WTC11 (cell line): ENCODE measurements around the gene C3orf18. TPM values are rescaled to one million over a fixed set of nuclear protein-coding genes. Genes with fewer than 3 reads are reported as not detected.

ENCODE experiments used
- ATAC-seq: fragments of 200-7000 bp; cut with Tn5 transposase; 2 replicates; pipeline ENCODE4 v1.10.0; 2021; ENCODE audit warnings: mild to moderate bottlenecking, moderate library complexity
- CTCF ChIA-PET: fragments of 300-600 bp; sonication (Branson Sonifier 250); formaldehyde crosslinking; loops from one replicate; lab custom pipeline; 2021; ENCODE audit warnings: antibody characterized with exemption; lab: Charles Lee
- POLR2A ChIA-PET: fragments of 350-600 bp; sonication (Branson Sonifier 250); formaldehyde crosslinking; loops from one replicate; lab custom pipeline; 2021; ENCODE audit warnings: antibody characterized with exemption; lab: Charles Lee
- DNase-seq: peaks from one replicate; pipeline ENCODE4 v3.0.0; 2021; ENCODE audit warnings: low spot score
- H3K27ac Mint-ChIP-seq: 2 replicates; pipeline ENCODE4 v1.8.0; 2021; ENCODE audit warnings: mixed read lengths
- H3K27me3 Mint-ChIP-seq: 2 replicates; pipeline ENCODE4 v1.8.0; 2021; ENCODE audit warnings: low read depth, mild to moderate bottlenecking, moderate library complexity, mixed read lengths
- H3K36me3 Mint-ChIP-seq: 2 replicates; pipeline ENCODE4 v1.8.0; 2021; ENCODE audit warnings: mixed read lengths
- H3K4me1 Mint-ChIP-seq: 2 replicates; pipeline ENCODE4 v1.8.0; 2022; ENCODE audit warnings: mixed read lengths
- H3K4me3 Mint-ChIP-seq: 2 replicates; pipeline ENCODE4 v1.8.0; 2021; ENCODE audit warnings: mild to moderate bottlenecking, moderate library complexity, mixed read lengths
- H3K9me3 Mint-ChIP-seq: 2 replicates; pipeline ENCODE4 v1.8.0; 2021; ENCODE audit warnings: mixed read lengths
- ATF2 ChIP-seq: sonication (generic); formaldehyde crosslinking; IDR thresholded peaks from 2 replicates; pipeline ENCODE4 v1.8.1; 2022; ENCODE audit warnings: low read depth, missing genetic modification reagents, borderline replicate concordance
- JUN ChIP-seq: sonication (generic); formaldehyde crosslinking; IDR thresholded peaks from 2 replicates; pipeline ENCODE4 v1.8.0; 2023; ENCODE audit warnings: mild to moderate bottlenecking, missing genetic modification reagents
- MXD4 ChIP-seq: fragments of 250-450 bp; sonication (Bioruptor Pico); IDR thresholded peaks from 2 replicates; pipeline ENCODE4 v1.8.0; 2021; ENCODE audit warnings: mild to moderate bottlenecking, moderate library complexity, borderline replicate concordance
- NFE2L1 ChIP-seq: sonication (generic); formaldehyde crosslinking; IDR thresholded peaks from 2 replicates; pipeline ENCODE4 v1.8.1; 2023; ENCODE audit warnings: missing genetic modification reagents
- NR3C1 ChIP-seq: sonication (generic); formaldehyde crosslinking; conservative IDR thresholded peaks from 2 replicates; pipeline ENCODE4 v1.8.1; 2023; ENCODE audit warnings: low read depth, mild to moderate bottlenecking, missing genetic modification reagents
- SP1 ChIP-seq: sonication (generic); formaldehyde crosslinking; conservative IDR thresholded peaks from 2 replicates; pipeline ENCODE4 v1.8.1; 2022; ENCODE audit warnings: missing genetic modification reagents
- ZNF121 ChIP-seq: sonication (generic); formaldehyde crosslinking; IDR thresholded peaks from 2 replicates; pipeline ENCODE4 v1.8.0; 2023; ENCODE audit warnings: missing genetic modification reagents
- ZNF138 ChIP-seq: sonication (generic); formaldehyde crosslinking; conservative IDR thresholded peaks from 2 replicates; pipeline ENCODE4 v1.8.1; 2022; ENCODE audit warnings: mild to moderate bottlenecking, moderate library complexity, missing genetic modification reagents
- ZNF671 ChIP-seq: fragments of 250-450 bp; sonication (Bioruptor Pico); IDR thresholded peaks from 2 replicates; pipeline ENCODE4 v1.8.0; 2021; ENCODE audit warnings: mild to moderate bottlenecking
- total RNA-seq: library from RNA; stranded (reverse); gene quantifications from 3 replicates; pipeline ENCODE4 v1.2.3, GENCODE V29; 2021
- TF ChIP-seq, protein P1 (sequence below): sonication (generic); formaldehyde crosslinking; IDR thresholded peaks from 2 replicates; pipeline ENCODE4 v1.8.0; 2022; ENCODE audit warnings: mild to moderate bottlenecking, missing genetic modification reagents
- TF ChIP-seq, protein P2 (sequence below): fragments of 250-450 bp; sonication (Bioruptor Pico); IDR thresholded peaks from 2 replicates; pipeline ENCODE4 v1.8.0; 2021; ENCODE audit warnings: mild to moderate bottlenecking
- TF ChIP-seq, protein P3 (sequence below): sonication (generic); formaldehyde crosslinking; IDR thresholded peaks from 2 replicates; pipeline ENCODE4 v1.8.0; 2022; ENCODE audit warnings: missing genetic modification reagents
- TF ChIP-seq, protein P4 (sequence below): sonication (generic); formaldehyde crosslinking; IDR thresholded peaks from 2 replicates; pipeline ENCODE4 v1.8.1; 2023; ENCODE audit warnings: mild to moderate bottlenecking, missing genetic modification reagents

C3orf18 gene
- total RNA-seq, 1 experiment from 2014 or later: 12.1 TPM

DNA sequence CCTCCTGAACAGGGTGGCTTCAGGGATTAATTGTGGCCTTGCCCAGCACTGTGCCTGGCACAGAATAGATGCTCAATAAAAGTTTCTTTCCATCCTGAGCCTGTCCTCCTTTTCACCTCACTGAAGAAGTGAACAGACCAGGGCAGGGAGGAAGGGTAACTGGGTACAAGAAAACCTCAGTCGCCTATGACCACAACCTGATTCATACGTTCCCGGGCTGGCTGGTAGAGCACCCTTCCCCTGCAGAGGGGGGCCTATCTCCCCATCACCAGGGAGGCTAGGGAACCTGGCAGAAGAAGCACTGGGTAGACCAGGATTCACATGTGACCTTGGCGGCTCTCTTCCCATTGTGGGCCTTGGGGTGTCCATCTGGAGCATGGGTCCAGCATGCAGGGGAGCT is 36.3 kb downstream of the C3orf18 start:
- POLR2A ChIA-PET: no interaction called here

More for the DNA sequence above, 36.3 kb downstream of the C3orf18 start:
- Mint-ChIP-seq H3K4me1 (peaks cover 24% of the 10 kb centered on the region), H3K4me3 (no peak overlapping the region), H3K36me3 (no peaks in the 10 kb centered on the region), H3K27ac (no peak overlapping the region), H3K27me3 (peaks cover 31% of the 10 kb centered on the region), H3K9me3 (no peaks in the 10 kb centered on the region)
- CTCF ChIA-PET: interaction anchor here (1.5 kb wide), 1 partner anchor 11 kb away, joined by 4 read pairs; no protein-coding TSS in a partner anchor
- ATAC-seq (no peak), DNase-seq (no peak)
- TF ChIP-seq ZNF671 (CRISPR knock-in tag) (no peak), ZNF121 (CRISPR knock-in tag) (no peak), SP1 (no peak), NR3C1 (no peak), MXD4 (CRISPR knock-in tag) (no peak), NFE2L1 (CRISPR knock-in tag) (no peak), JUN (CRISPR knock-in tag) (no peak), ZNF138 (CRISPR knock-in tag) (no peak), ATF2 (no peak)
- TF ChIP-seq, protein P1, sequence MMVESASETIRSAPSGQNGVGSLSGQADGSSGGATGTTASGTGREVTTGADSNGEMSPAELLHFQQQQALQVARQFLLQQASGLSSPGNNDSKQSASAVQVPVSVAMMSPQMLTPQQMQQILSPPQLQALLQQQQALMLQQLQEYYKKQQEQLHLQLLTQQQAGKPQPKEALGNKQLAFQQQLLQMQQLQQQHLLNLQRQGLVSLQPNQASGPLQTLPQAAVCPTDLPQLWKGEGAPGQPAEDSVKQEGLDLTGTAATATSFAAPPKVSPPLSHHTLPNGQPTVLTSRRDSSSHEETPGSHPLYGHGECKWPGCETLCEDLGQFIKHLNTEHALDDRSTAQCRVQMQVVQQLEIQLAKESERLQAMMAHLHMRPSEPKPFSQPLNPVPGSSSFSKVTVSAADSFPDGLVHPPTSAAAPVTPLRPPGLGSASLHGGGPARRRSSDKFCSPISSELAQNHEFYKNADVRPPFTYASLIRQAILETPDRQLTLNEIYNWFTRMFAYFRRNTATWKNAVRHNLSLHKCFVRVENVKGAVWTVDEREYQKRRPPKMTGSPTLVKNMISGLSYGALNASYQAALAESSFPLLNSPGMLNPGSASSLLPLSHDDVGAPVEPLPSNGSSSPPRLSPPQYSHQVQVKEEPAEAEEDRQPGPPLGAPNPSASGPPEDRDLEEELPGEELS (CRISPR knock-in tag): no peak
- TF ChIP-seq, protein P2, sequence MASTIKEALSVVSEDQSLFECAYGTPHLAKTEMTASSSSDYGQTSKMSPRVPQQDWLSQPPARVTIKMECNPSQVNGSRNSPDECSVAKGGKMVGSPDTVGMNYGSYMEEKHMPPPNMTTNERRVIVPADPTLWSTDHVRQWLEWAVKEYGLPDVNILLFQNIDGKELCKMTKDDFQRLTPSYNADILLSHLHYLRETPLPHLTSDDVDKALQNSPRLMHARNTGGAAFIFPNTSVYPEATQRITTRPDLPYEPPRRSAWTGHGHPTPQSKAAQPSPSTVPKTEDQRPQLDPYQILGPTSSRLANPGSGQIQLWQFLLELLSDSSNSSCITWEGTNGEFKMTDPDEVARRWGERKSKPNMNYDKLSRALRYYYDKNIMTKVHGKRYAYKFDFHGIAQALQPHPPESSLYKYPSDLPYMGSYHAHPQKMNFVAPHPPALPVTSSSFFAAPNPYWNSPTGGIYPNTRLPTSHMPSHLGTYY: no peak
- TF ChIP-seq, protein P3, sequence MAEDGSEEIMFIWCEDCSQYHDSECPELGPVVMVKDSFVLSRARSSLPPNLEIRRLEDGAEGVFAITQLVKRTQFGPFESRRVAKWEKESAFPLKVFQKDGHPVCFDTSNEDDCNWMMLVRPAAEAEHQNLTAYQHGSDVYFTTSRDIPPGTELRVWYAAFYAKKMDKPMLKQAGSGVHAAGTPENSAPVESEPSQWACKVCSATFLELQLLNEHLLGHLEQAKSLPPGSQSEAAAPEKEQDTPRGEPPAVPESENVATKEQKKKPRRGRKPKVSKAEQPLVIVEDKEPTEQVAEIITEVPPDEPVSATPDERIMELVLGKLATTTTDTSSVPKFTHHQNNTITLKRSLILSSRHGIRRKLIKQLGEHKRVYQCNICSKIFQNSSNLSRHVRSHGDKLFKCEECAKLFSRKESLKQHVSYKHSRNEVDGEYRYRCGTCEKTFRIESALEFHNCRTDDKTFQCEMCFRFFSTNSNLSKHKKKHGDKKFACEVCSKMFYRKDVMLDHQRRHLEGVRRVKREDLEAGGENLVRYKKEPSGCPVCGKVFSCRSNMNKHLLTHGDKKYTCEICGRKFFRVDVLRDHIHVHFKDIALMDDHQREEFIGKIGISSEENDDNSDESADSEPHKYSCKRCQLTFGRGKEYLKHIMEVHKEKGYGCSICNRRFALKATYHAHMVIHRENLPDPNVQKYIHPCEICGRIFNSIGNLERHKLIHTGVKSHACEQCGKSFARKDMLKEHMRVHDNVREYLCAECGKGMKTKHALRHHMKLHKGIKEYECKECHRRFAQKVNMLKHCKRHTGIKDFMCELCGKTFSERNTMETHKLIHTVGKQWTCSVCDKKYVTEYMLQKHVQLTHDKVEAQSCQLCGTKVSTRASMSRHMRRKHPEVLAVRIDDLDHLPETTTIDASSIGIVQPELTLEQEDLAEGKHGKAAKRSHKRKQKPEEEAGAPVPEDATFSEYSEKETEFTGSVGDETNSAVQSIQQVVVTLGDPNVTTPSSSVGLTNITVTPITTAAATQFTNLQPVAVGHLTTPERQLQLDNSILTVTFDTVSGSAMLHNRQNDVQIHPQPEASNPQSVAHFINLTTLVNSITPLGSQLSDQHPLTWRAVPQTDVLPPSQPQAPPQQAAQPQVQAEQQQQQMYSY (CRISPR knock-in tag): no peak
- TF ChIP-seq, protein P4, sequence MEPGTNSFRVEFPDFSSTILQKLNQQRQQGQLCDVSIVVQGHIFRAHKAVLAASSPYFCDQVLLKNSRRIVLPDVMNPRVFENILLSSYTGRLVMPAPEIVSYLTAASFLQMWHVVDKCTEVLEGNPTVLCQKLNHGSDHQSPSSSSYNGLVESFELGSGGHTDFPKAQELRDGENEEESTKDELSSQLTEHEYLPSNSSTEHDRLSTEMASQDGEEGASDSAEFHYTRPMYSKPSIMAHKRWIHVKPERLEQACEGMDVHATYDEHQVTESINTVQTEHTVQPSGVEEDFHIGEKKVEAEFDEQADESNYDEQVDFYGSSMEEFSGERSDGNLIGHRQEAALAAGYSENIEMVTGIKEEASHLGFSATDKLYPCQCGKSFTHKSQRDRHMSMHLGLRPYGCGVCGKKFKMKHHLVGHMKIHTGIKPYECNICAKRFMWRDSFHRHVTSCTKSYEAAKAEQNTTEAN (CRISPR knock-in tag): no peak
